Thyroid gland (tissue), 4 donors: Measurements from ENCODE around the gene C4orf50.

Experiments used
- CTCF ChIP-seq, 6 experiments: fragments of 200-600 bp in 3 of 6; fragments of 450-650 bp in 3 of 6; sonication (generic) in 3 of 6; IDR thresholded peaks; one replicate each; pipeline ENCODE4 v1.5.1; 2016 to 2019; ENCODE audit warnings: antibody characterized with exemption in 6 of 6, mild to moderate bottlenecking in 2 of 6, inconsistent platforms in 1 of 6, moderate library complexity in 1 of 6
- POLR2A ChIP-seq, 2 donors: fragments of 450-650 bp; IDR thresholded peaks; one replicate each; pipeline ENCODE4 v1.6.1; 2017; ENCODE audit warnings: antibody characterized with exemption in 2 of 2, mild to moderate bottlenecking in 2 of 2, moderate library complexity in 1 of 2

- TF ChIP-seq CTCF (IDR thresholded peaks at IDR 0.05) (no peak), POLR2A (IDR thresholded peaks at IDR 0.05) (no peak)
Observed at GRCh38 chr4:5852523-5853202, 165.6 kb downstream of the C4orf50 start.
